HG02938 (cell line): ENCODE data around the gene LHX3.

Experiments used
- ATAC-seq: cut with Tn5 transposase; IDR thresholded peaks from one replicate; pipeline ENCODE4 v1.9.1; 2021; ENCODE audit warnings: mild to moderate bottlenecking, moderate library complexity; ENCODE audit not compliant: unreplicated experiment

Gene LHX3

DNA sequence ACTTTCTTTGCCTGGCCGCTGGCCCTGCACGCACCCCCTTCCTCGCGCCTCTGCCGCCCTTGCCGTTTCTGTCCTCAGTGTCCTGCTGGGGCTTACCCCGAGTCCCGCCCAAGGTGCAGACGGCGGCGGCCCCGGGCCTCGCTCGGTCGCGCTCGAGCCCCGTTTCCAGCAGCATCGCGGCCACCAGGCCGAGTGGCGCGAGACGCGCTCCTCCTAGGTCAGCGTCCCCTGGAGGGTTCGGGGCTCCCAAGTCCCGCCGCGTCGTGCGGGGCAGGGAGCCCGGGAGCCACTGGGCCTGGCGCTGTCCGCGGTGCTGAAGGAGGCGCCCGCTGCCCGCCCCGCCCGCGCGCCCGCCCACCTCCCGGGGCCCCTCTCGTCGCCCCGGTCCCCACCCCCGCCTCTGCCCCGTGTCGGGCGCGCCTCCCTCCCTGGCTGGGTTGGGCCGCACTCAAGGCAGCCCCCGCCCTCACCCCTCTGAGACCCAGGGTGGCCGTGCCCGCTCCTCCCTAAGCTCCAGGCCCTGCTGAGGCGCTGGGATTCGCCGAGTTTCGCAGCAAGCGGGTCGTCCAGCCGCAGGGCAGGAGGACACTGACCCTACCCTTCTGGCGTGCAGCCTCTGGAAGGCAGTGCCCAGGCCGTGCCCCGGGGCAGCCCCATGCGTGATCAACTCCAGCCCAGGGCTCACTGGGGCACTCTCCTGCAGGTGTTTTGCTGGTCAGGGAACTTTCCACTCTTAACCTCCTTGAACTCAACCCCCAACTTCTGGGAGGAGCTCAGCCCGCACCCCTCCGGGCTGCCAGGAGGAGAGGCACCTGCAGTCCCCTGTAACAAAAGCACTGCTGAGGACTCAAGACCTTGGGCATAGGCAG is at the start of gene LHX3:
Gene LHX3, minus strand, starts transcription at position 291 of the 869 bp plus-strand sequence. Its CDS starts 116 bp downstream, at position 175.
- ATAC-seq = no peak

DNA sequence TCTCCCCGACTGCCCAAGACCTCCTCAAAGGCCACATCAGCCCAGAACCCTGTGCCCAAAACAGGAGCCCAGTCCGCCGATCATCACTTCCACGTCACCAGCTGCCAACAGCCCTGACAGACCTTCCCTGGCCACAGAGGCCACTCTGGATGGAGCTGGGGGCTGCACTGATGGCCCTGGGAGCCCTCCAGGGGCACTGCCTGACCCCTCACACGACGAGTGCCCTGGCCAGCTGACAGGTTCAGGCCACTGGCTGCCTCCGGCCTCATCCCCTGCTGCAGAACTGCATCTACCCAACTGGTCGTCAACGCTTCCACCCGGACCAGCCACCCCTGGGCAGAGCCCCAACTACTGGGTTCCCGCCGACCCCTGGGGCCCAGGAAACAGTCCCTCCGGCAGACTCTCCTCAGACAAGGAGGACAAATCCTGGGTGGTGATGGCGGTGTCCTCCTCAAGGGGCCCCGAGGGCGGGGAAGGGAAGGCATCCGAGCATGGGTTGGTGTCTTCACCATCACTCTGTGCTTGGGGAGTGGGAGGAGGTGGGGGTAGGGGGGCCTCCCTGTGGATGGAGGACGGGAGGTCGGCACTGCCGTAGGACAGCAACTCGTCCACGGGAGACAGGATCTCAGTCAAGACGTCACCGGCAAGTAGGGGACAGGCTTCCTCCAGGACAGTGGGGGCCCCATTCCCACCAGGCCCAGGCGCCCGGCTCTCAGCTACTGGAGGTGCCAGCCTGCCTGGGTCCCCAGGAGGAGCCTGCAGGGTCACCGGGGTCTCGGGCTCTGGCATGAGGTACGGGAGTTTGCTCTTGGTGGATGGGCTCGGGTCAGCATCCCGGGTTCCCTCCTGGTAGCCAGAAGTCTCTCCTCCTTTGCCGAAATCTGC is 48.6 kb upstream of the LHX3 start:
- ATAC-seq = no peak

DNA sequence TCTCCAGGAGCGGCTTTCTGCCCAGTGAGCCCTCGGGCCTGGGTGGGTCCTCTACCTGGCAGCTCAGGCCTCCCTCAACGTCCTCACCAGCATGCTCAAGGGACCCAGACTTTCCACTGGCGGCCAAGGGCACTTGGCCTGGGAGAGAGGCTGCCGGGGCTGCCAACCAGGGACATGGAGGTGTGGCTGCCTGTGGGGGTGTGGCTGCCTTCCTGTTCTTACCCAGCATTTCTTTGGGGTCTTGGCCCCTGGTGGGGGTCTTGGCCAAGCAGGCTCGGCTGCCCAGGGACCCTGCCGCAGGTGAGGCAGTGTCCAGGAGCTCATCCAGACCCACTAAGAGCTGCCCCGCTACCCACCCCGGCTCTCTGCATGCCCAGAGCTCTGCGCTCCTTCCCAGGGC is 47.9 kb upstream of the LHX3 start:
- ATAC-seq = no peak

DNA sequence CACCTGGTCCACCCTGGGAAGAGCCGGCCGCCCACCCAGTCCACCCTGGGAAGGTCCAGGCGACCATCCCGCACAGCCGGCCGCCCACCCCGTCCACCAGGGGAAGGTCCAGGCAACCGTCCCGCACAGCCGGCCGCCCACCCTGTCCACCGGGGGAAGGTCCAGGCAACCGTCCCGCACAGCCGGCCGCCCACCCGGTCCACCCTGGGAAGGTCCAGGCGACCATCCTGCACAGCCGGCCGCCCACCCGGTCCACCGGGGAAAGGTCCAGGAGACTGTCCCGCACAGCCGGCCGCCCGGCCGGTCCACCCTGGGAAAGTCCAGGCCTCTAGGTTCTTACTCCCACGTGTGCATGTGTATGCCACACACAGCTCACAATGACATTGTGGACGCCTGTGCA is 47.4 kb upstream of the LHX3 start:
- ATAC-seq = no peak

DNA sequence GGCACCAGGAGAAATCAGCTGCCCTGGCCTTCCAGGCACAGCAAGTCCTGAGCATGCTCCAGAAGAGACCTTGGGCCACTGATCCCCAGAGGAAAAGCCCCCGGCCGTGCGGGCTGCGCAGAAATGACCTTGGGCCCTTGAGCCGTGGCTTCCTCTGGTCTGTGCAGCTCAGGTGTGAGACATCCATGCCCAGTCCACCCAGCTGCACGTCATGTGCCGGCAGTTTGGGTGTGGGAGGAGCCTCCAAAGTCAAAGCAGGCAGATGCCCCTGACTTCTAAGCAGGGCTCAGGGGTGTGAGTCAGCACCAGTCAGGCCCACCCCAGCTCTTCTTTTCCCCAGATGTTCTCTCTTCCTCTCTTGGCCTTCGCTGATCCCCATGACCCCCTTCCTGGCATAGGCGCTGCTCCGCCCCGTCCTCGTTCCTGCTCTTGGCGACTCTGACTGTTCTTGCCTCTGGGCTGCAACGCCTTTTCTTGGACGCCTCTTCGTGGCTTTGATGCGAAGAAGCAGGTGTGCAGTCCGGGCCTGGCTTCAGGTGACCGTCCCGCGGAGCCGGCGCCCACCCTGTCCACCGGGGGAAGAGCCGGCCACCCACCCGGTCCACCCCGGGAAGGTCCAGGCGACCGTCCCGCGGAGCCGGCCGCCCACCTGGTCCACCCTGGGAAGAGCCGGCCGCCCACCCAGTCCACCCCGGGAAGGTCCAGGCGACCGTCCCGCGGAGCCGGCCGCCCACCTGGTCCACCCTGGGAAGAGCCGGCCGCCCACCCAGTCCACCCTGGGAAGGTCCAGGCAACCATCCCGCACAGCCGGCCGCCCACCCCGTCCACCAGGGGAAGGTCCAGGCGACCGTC is 46.6 kb upstream of the LHX3 start:
- ATAC-seq = no peak

DNA sequence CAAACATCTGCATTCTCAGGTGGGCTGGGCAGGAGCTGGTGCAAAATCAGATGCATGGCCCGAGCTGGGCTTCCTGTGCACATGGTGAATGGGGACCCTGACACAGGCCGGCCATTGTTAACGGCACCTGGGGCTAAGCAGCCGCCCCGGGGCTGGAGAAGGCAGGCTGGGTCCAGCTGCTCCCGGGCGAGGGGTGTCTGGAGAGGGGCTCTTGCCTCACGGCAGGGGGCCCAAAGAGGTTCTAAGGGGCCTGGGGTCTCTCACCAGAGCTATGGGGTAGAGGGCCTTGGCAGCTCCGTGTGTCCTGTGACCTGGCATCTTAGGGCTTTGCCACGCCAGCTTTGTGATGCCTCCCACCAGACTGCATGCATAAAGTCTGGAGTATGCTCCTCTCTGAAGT is 45.7 kb upstream of the LHX3 start:
- no peak for ATAC-seq

DNA sequence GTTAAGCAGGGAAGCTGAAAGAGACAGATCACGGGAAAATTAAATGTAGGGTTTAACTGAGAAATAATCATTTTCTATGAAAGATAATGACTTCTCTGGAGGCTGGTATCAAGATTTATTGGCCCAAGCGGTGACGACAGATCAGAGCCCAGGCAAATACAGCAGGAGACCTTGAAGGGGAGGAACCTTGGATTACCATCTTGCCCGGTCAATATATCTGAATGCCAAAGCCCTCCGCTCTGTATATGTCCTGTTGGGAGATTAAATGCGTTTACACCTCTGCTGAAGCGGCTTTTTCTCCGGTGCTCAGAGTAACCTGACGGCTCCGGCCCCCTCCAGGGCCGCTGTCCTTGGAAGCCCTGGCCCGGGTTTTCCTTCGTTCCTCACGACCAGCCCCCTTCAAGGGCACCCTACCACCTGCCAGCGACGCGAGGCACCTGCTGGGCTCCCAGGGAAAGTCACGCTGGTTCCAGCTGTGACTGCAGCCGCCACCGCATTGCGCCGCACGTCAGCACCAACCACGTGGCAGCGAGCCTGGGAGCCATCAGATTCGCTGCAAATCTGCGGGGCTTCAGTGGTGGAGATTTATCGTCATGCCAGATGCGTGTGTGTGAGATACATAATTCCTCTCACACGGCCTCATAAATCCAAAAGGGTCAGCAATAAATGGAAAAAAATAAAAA is 45.1 kb upstream of the LHX3 start:
- ATAC-seq = no peak

DNA sequence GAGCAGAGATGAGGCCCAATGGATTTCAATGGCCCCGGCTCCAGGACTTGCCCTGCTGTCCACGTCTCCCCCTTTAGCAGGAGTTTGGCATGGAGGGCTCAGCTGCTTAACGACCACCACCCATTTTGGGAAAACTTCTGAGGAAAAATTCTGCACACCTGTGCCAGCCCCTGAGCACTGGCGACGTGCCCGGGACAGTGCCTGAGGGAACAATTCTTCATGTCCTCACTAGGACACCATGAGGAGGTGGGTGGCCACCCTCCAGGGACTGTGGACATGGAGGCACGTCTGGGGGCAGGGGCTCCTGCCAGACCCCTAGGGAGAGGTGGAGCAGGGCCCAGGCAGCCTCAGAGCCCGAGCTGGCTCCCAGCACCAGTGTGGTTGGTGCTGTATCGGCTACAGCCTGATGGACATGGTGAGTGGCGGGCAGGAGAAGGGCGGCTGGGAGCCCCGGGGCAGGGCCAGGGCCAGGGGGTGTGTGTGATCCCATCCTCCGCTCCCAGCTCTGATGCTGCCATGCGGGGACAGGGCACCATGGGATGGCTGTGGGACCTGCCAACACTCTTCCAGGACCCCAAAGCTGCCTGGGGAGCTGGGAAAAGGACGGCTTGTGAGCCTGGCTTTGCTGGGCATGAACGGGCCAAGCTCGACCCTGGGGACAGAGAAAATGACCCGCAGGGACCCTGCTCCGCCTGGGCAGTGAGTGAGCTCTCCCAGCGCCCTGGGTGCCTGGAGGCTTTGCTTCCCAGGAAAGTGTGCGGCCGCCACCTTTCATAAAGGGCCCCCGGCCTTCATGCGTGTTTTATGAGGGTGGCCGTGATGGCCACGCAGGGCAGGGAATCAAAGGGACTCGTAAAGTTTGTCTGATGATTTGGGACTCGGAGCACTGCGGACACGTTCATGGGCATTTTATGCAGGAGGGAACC is 44.3 kb upstream of the LHX3 start:
- ATAC-seq = no peak

DNA sequence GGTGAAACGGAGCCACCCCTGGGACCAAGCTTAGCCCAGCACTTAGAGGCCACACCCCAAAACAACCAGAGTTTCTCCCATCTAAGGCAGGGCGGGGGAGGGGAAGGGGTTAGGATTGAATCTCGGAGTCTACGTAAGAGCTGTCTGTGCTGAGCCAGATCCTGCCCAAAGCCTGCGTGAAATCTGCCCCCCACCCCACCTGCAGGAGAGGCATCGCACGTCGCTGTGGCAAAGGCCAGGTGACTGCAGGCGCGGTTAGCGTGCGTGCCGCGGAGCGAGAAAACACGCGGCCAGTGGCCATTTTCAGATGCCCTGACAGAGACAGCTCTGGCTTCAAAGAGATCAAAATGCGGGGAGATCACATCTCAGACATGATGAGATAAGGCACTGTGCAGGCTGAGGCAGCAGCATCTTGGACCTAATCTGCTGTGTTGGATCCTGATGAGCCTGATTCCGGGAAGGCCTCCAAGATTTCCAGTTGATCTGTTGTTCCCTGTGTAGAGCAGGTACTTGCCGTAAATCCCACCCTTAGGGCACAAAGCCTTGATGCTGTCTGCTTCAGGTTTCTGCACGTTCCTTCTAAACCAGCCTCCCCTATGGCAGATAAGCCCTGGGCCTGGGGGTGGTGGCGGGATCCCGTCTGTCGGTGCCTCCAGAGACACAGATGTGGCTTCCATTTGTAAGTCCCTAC is 43.2 kb upstream of the LHX3 start:
- ATAC-seq = no peak

DNA sequence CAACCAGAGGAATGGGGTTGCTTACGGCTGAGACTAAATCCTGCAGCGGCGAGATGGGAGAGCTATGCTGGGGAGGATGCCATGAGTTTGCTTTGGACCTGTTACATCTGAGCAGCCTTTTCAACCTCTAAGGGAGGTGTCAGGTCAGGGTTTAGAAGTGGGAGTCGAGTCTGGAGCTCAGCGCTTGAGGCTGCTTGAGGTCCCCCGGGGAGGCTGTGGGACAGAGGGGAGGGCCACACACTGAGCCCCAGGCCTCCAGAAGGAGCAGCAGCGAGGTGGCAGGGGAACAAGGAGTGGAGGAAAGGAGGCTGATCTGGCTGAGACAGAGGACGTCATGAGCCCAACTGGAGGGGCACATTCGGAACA is 42.6 kb upstream of the LHX3 start:
- ATAC-seq = no peak

DNA sequence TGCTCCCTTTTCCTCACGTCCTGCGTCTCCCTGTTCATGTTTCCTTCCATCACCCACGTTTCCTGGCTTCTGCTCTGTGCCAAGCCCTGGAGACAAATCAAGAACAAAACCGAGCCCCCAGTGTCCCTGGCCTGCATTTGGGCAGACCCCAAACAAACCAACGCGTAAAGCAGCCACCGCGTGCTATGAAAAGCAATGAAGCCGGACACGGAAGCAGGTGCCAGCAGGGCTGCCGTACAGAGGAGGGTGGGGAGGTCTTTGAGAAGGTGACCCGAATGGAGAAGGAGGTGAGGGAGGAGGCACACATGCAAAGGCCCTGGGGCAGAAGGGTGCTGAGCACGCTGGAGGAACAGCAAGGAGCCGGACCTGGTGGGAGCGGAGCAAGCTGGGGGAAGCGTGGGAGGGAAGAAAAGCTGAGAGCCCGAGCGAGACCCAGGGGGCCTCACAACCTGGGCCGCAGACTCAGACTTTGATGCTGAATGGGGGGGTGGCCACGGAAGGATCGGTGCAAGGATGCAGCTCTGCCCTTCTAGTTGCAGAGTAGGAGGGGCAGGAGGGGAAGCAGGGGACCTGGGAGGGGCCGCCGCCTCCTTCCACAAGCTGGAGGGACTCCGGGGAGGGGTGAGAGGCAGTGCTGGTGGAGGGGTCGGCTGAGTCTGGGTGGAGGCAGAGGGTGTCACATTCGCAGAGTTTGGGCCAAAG is 42.1 kb upstream of the LHX3 start:
- no peak for ATAC-seq

DNA sequence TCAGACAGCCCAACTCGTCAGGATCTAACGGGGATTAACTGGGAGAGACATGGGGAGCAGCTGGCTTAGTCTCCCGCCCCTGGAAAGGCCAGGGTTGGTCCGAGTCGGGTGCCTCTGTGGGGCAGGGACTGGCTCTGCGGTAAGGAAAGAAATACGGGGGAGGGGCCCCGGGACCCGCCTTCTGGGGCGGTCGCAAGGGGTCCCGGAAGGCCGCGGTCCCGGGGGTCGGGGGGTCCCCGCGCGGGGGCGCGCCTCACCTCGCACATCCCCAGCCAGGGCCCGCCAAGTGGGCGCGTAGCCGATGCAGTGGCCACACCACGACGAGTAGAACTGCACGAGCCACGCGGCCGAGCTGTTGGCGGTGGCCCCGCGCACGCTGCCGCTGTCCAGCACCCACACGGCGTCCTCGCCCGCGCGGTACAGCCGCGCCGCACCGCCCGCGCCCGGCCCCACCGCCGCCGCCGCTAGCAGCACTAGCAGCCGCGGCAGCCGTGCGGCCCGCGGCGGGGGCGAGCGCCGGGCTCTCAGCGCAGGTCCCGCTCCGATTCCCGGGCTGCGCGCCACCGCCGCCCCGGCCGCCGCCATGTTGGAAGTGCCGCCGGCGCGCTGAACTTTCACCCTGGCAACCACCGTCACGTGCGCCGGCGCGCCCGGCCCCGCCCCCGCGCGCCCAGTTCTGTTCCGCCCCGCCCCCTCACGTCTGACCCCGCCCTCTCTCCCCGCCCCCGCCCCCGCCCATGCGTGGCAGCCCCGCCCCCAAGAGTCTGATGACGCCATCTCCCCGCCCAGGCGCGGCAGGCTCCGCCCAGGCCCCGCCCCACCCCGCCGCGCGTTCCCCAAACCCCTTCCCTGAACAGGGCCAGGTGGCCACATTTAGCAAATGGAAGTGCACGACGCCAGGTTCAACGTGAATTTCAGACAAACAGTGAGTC is 40.6 kb upstream of the LHX3 start, which contains the start of gene QSOX2:
Gene QSOX2, minus strand, starts transcription at position 594 of the 932 bp plus-strand sequence. Its CDS starts 9 bp downstream, at position 585.
- ATAC-seq = peak; percentile 51

DNA sequence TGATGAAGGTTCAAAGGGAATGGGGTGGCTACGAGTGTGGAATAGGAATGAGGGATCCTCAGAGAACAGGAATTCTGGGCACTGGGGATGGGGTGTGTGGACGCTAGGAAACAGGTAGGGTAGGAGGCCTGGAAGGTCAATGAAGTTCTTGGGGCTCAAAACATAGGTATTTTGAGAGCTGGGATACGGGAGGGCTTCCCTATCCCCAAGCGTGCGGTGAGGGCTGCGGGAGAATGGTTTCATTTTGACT is 40.0 kb upstream of the LHX3 start:
- no peak for ATAC-seq

DNA sequence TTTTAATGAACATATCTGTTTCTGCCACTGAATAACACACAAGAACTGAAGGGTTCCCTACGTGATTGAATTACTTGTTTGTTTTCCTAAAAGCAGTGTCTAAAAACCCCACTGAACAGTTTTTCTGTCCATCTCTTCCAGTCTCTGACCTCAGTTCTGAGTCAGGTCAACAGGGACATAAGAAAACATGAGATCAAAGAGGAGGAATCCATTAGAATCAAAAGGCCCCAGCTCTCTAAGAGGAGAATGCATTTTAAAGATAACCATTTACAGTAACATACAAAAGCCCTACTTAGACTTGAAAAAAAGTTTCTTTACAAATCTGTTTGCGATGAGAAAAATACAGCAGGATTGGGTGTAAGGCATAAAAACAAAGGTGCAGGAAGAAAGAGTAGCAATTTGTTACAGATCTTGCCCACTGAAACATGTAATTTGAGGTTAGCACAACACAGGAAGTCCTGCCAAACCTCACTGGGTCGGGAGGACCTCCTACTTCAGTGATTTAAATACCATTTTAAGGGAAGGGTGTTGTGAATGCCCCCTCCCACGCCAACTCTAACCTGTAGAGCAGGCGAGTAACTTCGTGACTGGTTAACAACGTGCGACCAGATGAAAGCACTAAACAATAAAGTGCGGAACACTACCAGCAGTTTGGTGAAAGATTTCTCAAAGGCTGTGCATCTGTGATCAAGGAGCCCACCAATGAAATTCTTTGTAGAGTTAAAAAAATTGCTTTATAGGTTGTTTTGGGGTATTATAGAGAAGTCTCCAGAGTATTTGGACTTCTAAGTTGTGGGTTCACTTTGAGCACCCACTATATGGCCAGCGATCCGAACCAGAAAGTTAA is 39.4 kb upstream of the LHX3 start:
- no peak for ATAC-seq

DNA sequence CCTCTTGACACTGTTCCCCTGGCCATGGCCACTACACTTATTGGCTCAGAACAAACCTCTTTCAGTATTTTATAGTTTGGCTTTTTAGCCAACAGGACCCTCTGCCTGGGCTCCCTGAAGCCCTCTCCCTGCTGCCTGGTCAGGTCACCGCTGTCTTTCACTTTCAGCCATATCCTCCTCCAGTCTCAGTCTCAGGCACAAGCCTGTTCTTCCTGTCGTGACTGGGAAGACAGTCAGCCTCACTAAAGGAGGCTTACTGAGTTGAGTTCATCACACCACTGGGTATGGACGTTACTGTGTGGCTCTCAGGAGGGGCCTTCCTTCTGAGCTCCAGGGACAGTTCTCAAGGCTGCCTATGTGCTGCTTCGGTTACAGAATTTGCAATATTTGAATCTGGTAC is 38.7 kb upstream of the LHX3 start:
- no peak for ATAC-seq

DNA sequence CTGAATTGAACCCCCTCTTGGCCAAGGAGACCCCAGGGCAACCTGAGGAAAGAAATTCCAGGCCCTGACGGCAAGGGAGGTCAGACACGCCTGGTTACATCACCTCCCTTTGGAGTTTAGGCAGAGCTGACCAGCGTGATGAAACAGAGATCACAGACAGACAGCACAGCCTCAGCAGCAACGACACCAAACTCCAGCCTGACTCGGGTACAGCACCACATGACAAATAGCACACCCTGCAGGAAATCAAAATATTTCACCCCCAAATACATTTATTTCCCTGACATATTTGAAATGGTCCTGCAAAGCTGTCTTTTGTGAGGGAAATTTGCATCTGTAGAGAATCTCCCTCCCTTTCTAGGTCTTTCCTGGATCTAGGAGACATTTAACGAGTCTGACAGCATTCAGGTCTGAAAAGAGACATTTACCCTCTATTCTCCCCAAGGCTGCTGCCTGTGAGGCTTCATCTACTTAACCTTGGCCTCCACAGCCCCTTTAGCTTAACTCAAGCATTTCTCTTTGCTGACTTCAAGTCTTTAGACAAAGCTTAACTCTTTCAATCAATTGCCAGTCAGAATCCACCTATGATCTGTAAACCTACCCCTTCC is 38.1 kb upstream of the LHX3 start:
- ATAC-seq = no peak
